ENCODE measurements around the gene TMEM266.

TMEM266 gene

DNA sequence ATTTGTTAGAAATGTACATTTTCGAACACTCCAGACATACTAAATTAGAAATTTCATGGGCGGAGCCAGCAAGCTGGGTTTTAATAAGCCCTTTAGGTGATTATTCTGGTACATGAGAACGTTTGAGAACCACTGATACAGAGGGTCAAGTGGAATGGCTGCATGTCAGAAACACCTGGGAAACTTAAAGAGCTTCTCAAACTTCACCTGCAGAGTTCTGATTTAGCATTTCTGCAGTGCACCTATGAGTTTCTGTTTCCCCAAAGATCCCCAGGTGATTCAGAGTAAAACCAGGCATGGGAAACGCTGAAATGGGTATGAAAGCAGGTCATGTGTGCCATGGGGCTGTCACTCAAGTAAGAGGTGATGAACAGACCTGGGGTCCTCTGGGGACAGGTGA, 68.1 kb downstream of the TMEM266 start:
- TF ChIP-seq, protein P1, sequence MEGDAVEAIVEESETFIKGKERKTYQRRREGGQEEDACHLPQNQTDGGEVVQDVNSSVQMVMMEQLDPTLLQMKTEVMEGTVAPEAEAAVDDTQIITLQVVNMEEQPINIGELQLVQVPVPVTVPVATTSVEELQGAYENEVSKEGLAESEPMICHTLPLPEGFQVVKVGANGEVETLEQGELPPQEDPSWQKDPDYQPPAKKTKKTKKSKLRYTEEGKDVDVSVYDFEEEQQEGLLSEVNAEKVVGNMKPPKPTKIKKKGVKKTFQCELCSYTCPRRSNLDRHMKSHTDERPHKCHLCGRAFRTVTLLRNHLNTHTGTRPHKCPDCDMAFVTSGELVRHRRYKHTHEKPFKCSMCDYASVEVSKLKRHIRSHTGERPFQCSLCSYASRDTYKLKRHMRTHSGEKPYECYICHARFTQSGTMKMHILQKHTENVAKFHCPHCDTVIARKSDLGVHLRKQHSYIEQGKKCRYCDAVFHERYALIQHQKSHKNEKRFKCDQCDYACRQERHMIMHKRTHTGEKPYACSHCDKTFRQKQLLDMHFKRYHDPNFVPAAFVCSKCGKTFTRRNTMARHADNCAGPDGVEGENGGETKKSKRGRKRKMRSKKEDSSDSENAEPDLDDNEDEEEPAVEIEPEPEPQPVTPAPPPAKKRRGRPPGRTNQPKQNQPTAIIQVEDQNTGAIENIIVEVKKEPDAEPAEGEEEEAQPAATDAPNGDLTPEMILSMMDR (IDR thresholded peaks at IDR 0.05; ENCODE audit: extremely low read depth, missing control alignments): no peak
- DNase-seq (ENCODE audit: low spot score): no peak

DNA sequence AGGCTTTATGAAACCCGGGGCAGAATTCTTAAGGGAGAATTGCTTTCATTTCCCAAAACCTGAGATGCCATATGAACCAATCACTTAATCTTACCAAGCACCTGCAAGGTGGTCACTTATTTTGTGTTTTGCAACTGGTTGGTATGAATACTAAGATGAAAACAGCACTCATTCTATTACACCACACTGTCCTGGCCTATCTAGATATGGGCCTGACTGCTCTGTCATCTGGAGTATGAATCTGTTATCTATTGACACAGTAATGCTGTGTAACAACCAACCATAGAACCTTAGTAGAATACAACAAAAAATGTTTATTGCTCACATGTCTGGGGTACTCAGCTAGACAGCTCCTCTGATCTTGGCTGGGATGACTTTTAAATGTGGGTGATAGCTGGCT, 74.8 kb downstream of the TMEM266 start:
- TF ChIP-seq, protein P1 (IDR thresholded peaks at IDR 0.05; ENCODE audit: extremely low read depth, missing control alignments): no peak
- DNase-seq (ENCODE audit: low spot score): no peak

DNA sequence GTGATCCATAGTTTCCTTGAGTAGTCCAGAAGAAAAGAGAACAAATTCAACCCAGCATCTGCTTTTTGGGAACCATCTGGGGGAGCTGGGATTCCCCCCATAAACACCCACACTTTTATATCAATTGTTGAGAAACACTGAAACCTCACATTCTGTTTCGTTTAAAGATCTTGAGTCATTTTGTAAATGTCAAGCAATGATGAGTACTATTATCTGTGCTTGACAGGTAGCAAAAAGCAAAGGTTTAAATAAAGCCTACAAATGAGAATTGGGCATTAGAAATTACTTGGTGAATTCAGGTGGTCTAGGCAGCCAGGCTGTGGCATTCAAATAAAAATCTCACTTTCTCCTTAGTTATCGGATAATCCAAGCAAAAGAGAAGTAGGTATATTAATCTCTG, 75.7 kb downstream of the TMEM266 start:
- TF ChIP-seq, protein P1 (IDR thresholded peaks at IDR 0.05; ENCODE audit: extremely low read depth, missing control alignments): no peak
- no peak for DNase-seq (ENCODE audit: low spot score)

DNA sequence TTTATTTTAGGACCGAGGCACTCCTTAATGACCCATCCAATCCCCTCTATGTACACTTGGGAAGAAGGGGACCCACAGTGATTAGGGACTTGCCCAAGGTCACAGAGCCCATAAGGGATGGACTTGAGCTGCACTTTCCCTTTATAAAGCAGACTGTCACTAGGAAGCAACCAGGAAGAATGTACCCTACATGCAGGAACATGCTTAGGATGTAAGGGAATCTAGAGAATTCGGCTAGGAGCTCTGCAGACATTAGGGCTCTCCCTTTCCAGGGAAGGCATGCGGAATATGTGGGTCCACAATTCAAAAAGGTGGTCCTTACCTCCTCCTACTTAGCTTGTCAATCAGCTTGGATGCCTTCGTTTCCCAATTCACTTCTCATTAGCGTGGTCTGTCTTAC, 78.7 kb downstream of the TMEM266 start:
- TF ChIP-seq, protein P1 (IDR thresholded peaks at IDR 0.05; ENCODE audit: extremely low read depth, missing control alignments): no peak
- no peak for DNase-seq (ENCODE audit: low spot score)

DNA sequence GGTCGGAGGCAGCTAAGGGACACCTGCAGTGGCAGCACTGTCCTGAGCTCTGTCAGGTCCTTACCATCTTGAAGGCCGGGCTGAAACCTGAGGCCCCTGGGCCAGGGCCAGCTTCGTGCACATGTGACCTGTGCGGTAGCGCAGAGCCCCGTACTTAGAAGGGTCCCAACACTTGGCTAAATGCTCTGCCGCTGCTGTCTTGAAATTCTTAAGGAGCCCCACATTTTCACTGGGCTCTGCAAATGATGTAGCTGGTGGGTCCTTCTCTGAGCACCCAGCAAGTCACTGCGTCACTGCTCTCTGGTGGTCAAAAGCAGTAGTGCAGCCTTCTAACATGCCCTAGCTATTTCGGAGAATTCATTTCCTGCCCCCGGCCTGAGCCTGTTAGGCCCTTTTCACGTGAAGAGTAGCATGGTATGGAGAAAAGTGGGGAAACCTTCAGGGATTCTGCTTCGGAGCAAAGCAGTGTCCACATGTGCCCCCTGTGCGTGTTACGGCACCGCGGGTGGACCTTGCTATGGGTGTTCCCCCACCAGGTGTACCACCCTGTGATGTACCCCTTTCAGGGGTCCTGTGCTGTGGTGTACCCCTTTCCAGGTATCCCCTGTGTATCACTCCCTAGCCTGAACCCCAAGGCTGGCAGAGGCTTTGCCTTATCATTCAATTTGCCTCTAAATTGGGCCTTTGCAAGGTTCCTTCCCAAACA, 79.7 kb downstream of the TMEM266 start:
- DNase-seq (ENCODE audit: low spot score): peak; percentile 81
- TF ChIP-seq, protein P1 (IDR thresholded peaks at IDR 0.05; ENCODE audit: extremely low read depth, missing control alignments): peak; percentile 75

DNA sequence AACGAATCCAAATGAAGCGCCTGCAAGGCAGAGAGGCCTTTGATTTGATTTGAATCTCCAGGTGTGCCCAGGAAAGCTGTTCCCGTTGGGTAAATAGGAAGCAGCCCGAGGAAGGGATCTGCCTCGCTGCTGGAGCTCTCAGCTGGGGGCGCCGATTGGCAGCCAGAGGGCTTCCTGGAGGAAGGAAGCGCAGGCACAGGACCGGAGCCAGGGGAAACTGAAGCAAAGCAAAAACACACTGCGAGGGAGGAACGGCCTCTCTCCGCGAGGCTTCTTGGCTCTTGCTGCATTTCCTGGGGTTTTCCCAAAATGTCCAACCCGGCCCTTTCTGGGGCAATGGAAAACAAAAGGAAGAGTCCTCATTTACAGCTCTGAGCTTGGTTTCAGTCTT, 80.3 kb downstream of the TMEM266 start:
- DNase-seq (ENCODE audit: low spot score): no peak

DNA sequence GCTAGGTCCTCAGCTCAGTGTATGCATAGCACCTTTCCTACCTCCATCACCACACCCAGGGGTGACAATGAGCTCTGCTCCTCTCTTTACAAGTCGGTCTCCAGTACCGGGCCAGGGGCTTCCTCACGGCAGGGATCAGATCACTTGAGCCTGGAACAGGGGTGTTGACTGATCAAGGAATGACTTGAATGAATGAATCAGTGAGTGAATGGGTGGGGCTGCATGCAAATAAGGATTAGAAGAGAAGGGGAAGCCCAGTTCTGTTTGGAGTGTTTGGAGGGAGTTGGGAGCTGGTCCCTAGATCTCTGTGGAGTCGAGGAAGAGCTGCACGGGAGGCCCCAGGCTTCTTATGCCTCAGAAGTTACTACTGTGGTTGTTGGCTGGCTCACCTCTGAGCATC, 87.0 kb downstream of the TMEM266 start:
- TF ChIP-seq, protein P1 (IDR thresholded peaks at IDR 0.05; ENCODE audit: extremely low read depth, missing control alignments): no peak

More for the DNA sequence above, 80.3 kb downstream of the TMEM266 start:
- TF ChIP-seq, protein P1 (IDR thresholded peaks at IDR 0.05; ENCODE audit: extremely low read depth, missing control alignments): no peak

More for the DNA sequence above, 87.0 kb downstream of the TMEM266 start:
- no peak for DNase-seq (ENCODE audit: low spot score)

Data from GM20000 (cell line).